Fibroblast of gingiva (primary cell): ENCODE measurements around the gene DRC1.
"Not testable (repeated sequence)": the region's sequence is repeated elsewhere in the genome, so short reads cannot be mapped to it uniquely, and the experiment has no call there.

Experiments used
- DNase-seq: peaks from one replicate; pipeline ENCODE4 v3.0.0-alpha.2; 2011; ENCODE audit warnings: low read depth

DRC1 gene

DNA sequence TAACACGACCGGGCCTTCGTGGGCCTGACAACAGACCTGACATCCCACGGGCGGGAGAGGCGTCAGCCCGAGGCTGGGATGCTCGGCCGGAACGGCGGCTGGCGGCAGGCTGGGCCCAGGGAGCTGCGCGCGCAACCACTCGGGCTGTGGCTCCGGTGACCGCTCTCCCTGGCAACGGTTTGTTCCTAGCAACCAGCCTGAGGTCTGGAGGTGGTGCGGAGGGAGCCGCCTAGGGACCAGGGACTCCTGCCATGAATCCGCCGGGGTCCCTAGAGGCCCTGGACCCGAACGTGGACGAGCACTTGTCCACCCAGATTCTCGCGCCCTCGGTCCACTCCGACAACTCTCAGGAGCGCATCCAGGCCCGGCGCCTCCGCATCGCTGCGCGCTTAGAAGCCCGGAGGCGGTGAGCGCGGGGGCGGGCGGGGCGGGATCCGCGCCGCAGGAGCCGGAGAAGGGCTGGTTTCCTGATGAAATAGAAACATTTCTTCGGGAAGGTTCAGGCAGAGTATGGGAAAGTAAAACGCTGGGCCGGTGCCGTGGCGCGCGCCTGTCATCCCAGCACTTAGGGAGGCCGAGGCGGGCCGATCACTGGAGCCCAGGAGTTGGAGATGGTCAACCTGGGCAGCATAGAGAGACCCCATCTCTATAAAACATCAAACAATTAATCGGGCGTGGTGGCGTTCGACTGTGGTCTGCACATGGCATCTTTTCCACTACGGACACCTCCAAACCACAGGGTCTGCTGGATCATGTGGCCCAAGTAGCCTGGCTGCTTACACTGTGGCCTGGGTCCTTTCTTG, at the start of gene DRC1:
DRC1 (plus strand) TSS at position 182 of the 803 bp plus-strand sequence; CDS start at position 252, 70 bp downstream.
- peak; percentile 64 for DNase-seq

DNA sequence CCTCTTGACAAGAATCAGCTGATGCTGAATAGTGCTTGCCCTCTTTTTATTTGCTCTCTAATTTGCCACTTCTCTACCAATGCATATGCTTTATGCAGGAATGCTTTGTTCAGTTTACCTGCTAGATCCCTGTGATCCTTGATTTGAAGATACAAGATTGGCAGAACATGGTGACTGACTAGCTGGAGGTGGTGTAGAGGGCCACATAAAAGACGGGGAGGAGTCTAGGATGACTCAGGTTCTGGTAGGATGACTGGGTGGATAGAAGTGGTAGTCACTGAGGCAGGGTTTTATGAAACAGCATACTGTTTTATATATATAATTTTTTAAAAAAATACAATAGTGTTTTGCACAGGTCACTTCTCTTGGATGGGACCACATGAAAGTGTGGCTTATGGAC, 48.8 kb upstream of the DRC1 start:
- DNase-seq: no peak

DNA sequence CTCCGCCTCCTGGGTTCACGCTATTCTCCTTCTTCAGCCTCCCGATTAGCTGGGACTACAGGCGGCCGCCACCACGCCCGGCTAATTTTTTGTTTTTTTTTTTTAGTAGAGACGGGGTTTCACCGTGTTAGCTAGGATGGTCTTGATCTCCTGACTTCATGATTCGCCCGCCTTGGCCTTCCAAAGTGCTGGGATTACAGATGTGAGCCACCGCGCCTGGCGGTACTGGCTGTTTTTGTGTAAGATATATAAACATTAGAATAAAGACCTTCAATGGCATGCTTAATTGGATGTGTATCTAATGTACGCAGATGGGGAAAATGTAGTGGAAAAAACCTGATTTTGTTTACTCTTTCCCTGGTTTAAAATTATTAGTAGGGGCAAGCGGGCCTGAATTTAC, 47.3 kb upstream of the DRC1 start:
- not testable (repeated sequence) for DNase-seq

DNA sequence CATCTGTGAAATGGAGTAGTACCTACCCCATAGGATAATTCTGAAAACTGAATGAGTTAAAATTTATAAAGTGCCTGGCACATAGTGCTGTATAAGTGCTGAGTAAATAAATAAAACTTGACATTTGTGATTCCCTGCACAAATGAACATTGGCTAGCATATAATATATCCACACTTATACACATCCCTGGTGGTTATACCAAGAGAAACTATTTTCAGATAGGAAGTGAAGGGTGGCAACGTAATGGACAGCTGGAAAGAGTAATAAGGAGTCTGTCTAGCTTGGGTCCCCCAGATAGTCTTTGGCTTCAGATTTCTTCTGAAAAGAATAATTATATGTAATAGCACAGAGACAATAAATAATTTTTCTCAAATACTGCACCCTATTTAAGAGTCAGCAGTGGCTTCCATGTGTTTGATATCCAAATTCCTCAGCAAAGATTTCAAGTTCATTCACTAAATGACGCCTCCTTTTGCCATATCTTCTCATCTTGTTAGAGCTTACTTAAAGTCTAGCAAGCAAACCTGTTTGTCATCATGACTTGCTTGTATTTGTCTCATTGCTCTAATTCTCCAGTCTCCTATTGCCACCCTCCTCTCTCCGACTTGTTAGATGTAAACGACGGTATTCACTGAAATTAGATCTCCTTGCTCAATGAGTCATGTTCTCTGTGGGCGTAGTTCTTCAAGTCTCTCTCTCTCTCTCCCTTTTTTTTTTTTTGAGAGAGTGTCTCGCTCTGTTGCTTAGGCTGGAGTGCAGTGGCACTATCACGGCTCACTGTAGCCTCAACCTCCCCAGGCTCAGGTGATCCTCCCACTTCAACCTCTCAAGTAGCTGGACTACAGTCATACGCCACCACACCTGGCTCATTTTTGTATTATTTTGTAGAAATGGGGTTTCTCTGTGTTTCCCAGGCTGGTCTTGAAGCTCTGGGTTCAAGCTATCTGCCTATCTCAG, 46.4 kb upstream of the DRC1 start:
- peak; percentile 97 for DNase-seq

DNA sequence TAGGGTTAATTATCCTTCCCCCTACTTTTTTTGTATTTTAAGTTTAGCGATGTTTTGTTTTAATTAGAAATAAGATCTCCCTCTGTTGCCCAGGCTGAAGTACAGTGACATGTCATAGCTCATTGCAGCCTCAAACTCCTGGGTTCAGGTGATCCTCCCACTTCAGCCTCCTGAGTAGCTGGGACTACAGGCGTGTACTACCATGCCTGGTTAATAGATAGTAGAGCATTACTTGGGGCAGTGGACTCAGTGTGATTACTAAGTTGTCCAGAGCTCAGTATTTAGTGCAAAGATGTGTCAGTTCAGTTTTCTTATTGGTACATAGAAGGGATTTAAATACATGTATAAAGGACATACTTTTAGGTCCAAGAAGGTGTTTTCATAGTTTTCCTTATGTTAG, 45.6 kb upstream of the DRC1 start:
- no peak for DNase-seq

DNA sequence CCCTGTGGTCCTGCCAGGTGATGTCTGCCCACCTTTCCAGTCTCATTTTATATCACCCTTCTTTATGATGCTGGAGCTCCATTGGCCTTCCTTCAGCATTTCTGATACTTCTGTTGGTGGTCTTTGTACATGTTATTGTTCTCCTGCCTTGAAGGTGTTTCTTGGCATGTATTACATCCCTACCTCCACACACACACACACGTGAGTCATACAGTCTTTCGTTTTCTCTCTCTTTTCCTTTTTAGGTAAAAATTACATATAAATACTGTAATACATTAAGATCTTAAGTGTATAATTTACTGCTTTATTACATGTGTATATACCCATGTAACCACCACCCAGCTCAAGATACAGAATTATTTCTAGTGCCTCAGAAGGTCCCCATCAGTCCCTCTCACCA, 44.9 kb upstream of the DRC1 start:
- no peak for DNase-seq

DNA sequence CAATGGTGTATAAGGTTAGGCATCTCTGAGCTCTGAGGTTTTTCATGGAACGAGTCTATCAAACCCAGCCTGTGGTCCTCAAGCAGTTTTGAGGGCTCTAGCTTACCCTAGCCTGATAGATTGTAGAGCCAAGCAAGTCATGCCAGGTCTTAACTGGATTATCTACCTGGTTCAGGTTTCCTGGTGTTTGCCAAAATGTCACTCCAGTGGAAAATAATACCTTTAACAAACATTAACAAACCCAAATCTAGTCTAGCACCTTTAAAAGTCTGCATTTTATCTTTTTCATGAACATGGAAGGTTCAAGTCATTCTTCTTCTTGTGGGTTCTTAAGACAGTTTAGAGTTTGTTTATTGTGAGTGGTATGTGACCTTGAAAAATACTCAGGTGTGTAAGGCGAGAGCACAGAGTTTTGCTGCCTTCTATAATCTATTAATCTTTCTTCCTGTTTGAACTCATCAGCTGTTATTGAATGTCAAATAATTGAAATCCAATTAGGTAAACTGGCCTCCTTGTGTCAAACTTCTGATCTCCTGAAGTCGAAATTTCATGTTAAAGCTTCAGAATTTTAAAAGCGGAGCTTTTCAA, 41.7 kb upstream of the DRC1 start:
- no peak for DNase-seq

DNA sequence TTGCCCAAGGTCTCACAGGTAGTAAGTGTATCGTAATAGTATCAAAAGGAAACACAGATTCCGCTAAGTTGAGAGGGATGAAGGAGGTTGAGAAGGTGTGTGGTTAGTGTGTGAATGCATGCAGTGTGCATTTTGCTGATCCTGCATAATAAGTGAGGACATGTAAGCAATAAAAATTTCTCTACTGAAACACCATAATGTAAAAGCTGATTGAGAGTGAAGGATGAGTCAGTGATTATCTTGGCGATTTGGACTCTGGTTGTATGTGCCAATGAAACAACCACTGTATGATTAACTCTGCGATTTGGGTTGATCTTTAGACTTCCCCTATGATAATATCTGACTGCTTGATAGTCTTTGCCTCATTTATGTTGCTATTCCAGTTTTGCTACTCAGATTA, 38.4 kb upstream of the DRC1 start:
- DNase-seq: peak; percentile 24

DNA sequence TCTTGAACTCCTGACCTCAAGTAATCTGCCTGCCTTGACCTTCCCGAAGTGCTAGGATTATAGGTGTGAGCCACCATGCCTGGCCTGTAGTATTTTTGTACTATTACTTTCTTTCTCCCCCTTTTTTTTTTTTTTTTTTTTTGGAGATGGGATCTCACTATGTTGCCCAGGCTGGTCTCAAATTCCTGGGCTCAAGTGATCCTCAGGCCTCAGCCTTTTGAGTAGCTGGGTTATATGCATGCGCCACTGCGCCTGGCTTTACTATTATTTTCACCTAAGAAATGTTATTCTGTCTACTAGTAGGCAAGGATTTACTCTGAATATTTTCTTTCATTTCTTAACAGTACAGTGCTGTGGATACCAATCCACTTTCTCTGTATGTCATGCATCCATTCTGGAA, 37.8 kb upstream of the DRC1 start:
- DNase-seq: no peak

DNA sequence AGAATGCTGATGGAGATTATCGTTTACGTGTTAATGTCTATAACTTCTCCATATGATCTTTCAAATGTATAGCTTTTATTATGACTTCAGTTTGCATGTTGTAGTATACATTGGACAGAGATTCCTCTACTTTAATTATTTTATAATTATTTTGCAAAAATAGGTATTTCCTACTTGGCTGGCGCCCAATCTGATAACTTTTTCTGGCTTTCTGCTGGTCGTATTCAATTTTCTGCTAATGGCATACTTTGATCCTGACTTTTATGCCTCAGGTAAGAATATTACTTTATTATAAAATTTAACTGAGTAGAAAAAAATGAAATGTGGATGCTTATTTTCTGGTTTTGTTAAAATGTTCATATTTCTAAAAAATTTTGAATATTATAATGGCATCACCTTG, 37.1 kb upstream of the DRC1 start:
- DNase-seq: no peak

DNA sequence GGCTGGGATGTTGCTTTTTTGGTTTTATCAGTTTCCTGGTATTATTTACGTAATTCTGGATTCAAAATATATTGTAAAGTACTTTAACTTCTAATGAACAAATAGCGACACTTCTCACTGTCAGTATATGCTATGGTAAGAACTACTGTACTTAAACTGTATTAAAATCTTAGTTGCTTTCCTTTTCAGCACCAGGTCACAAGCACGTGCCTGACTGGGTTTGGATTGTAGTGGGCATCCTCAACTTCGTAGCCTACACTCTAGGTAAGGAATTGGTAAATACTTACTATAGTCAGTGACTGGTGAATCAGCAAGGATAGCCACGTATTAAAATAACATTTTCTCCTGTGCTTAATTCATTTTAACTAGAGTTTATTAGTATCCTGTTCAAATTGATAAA, 34.8 kb upstream of the DRC1 start:
- no peak for DNase-seq

DNA sequence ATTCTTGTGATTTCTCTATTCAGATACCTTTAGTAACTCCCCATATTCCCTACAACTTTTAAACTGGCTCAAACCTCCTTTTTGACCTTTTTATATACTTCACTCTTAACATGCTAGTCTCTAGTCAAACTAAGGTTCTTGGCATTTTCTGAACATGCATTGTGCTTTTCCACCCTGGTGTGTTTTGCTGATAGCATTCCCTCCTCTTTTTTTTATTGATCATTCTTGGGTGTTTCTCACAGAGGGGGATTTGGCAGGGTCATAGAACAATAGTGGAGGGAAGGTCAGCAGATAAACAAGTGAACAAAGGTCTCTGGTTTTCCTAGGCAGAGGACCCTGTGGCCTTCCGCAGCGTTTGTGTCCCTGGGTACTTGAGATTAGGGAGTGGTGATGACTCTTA, 32.1 kb upstream of the DRC1 start:
- not testable (repeated sequence) for DNase-seq

DNA sequence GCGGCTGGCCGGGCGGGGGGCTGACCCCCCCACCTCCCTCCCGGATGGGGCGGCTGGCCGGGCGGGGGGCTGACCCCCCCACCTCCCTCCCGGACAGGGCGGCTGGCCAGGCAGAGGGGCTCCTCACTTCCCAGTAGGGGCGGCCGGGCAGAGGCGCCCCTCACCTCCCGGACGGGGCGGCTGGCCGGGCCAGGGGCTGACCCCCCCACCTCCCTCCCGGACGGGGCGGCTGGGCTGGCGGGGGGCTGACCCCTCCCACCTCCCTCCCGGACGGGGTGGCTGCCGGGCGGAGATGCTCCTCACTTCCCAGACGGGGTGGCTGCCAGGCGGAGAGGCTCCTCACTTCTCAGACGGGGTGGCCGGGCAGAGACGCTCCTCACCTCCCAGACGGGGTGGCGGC, 30.8 kb upstream of the DRC1 start:
- DNase-seq: not testable (repeated sequence)

DNA sequence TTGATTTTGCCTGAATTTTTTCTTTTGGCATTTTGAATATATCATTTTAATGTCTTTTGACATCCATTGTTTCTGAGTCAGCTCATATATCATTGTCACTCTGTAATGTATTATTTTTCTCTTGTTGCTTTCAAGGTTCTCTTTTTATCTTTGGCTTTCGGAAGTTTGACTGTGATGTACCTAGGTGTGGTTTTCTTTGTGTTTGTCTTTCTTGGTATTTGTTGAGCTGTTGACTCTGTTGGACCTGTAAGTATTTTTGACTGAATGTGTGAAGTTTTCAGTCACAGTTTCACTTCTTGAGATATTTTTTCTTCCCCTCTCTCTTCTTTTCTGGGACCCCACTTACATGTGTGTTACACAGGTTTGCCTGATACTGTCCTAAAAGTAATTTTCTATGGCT, 24.9 kb upstream of the DRC1 start:
- DNase-seq: no peak

DNA sequence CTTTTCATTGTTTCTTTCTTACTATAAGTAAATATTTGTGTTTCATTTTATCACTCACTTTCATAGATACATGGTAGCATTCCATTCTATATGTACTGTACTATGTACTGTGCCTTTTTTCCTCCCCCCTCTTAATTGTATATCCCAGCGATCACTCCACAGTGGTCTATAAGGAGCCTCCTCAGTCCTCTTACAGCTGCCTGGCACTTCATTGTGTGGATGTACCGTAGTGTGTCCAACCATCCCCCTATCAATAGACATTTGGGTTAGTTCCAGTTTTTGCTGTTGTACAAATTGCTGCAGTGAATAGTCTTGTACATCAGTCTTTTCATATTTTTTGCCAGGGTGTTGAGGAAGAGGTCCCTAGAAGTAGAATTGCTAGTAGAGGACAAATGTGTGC, 21.4 kb upstream of the DRC1 start:
- DNase-seq: no peak

DNA sequence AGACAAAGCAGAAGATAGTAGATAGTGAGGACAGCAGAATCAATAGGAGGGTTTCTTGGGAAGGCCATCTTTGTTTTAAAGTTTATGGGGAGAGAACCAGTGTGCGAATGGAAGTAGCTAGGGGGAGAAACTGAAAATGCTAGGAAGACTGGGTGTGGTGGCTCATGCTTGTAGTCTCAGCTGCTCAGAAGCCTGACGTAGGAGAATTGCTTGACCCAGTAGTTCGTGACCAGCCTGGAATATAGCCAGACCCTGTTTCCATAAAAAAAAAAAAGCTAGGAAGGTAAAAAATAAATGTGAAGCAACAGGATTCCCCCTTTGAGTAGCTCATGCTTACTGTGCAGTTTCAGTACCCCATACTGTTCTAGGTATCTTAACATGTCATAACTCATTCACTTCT, 19.2 kb upstream of the DRC1 start:
- DNase-seq: no peak

DNA sequence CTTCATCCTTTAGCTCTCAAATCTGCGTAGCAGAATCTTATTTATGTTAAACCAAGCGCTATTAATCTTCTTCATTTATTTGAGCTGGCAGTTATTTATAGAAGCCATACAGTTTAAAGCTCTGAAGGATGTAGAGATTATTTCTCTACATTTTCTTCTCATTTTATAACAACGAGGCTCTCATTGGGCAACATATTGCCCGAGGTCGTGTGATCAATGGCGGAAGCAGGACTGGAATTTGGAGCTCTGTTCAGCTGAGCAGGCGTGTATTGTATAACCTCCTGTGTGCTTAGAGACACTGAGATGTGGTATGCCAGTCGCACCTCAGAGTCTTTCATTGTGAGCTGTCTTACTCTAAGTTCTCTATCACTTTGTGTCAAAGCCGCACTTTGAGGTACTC, 17.5 kb upstream of the DRC1 start:
- DNase-seq: no peak

DNA sequence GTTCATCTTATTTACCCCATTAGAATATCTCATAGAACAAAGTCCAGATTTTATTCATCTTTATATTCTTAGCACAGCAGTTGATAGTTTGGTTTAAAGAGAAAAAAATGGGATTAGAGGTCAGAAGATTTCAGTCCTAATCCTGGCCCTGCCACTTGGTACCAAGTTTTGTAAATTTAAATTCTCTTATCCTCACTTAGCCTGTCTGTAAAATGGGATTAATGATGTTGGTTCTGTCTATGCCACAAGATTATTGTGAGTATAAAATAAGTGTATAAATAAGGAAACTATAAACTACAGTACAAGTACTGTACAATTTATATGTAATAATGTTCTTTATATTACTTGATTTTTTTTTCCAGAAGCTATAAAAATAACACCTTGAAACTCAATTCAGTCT, 17.1 kb upstream of the DRC1 start:
- no peak for DNase-seq

DNA sequence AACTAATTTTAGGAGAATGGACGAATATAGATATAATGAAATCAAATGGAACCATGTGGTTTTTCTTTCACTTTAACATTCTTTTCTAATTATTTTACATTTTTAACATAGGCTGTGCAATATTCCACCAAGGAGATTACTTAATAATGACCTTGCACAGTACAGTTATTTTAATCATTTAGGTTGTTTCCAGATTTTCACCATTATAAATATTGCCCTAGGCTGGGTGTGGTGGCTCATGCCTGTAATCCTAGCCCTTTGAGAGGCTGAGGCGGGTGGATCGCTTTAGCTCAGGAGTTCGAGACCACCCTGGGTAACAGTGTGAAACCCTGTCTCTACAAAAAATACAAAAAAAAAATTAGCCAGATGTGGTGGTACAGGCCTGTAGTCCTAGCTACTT, 14.5 kb upstream of the DRC1 start:
- peak; percentile 24 for DNase-seq

DNA sequence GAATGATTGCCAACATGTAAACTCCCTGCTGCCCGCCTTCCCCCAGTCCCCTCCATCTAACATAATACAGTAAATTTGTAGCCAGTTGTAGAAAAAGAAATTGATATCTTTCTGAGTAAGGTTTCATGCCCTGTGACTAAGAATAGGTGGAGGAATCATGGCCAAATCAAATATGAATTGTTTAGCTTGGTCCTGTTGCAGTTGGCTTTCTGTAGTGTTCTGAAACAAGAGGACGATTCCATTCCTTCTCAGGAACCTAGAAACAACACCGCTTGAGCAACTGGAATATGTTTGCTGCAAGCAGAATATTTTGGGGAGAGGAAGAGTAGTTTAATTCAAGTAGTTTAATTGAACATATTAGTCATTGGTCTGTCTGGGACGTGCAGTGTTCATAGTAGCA, 7.0 kb upstream of the DRC1 start:
- DNase-seq: peak; percentile 77

DNA sequence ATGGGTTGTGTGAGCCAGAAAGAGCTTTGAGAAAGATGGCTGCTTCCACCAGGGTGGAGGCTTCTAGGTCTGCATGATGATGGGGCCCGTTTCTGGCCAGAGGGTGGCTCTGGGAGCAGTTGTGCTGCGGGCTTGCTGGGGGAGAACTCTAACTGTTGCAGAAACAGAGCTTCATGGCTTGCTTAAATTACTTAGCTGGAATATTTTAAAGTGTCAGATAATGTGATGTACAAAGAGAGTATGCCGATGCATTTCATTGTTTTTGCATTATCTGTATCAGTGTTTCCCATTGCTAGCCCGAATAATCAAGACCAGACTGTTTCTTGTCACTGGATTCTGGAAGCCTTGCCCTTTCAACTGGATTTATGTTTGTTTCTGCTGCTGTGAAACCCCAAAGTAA, 6.3 kb upstream of the DRC1 start:
- no peak for DNase-seq

DNA sequence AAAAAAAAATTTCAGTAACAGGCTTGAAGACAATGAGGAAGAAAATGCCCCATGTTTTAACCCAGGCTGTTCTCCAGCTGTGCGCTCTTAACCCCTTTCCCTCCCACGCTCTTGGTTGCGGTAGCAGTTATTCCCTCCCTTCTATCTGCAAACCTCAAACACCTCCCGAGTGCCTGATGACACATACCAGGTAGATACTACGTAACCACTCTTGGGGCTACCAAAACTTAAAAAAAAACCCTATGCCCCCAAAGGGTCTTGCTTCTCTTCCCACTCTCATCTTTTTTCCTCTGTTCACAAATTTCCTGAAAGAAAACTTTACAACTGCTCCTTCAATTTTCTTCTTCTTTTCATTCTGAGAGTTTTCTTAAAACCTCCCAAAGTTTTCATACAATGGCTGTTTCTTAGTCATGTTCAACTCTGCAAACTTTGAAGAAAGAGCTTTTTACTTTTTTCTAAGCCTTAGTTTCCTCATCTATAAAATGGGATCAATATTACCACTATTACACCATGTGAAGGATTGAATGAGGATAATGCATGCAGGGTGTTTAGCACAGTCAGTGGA, 4.9 kb upstream of the DRC1 start:
- no peak for DNase-seq
